Stomach (tissue), 9 donors: ENCODE measurements around the gene SRI. TPM values are rescaled to one million over a fixed set of nuclear protein-coding genes. Genes with fewer than 3 reads are reported as not detected.

ENCODE experiments used
- DNase-seq, 2 donors: peaks; one replicate each; pipeline versions ENCODE4 v3.0.0 to v3.0.0-alpha.2; 2013 to 2019
- H3K27ac ChIP-seq, 5 donors: fragments of 200-600 bp in 4 of 5; sonication (generic) in 4 of 5; one replicate each; pipeline ENCODE4 v1.5.1; 2013 to 2019; ENCODE audit warnings: mild to moderate bottlenecking in 1 of 5, moderate library complexity in 1 of 5
- H3K27me3 ChIP-seq, 3 donors: fragments of 200-600 bp; sonication (generic); one replicate each; pipeline ENCODE4 v1.5.1; 2017 to 2019; ENCODE audit warnings: mixed run types in 1 of 3
- H3K36me3 ChIP-seq, 4 donors: fragments of 200-600 bp; sonication (generic); 1 replicate in 3 of 4; 2 replicates in 1 of 4; pipeline ENCODE4 v1.5.1; 2016 to 2019
- H3K4me1 ChIP-seq, 4 donors: fragments of 200-600 bp; sonication (generic); one replicate each; pipeline ENCODE4 v1.5.1; 2016 to 2019
- H3K4me3 ChIP-seq, 4 donors: fragments of 200-600 bp; sonication (generic) in 3 of 4; one replicate each; pipeline ENCODE4 v1.5.1; 2016 to 2019; ENCODE audit warnings: mild to moderate bottlenecking in 1 of 4
- H3K9me3 ChIP-seq, 4 donors: fragments of 200-600 bp; sonication (generic); one replicate each; pipeline ENCODE4 v1.5.1; 2016 to 2019
- EP300 ChIP-seq: sonication (generic); formaldehyde crosslinking; IDR thresholded peaks from one replicate; pipeline ENCODE4 v1.6.1; 2017; ENCODE audit warnings: antibody characterized with exemption
- POLR2A ChIP-seq, 4 donors: fragments of 450-650 bp; IDR thresholded peaks; one replicate each; pipeline ENCODE4 v1.6.1; 2016; ENCODE audit warnings: antibody characterized with exemption in 4 of 4, control low read depth in 2 of 4, mild to moderate bottlenecking in 1 of 4, moderate library complexity in 1 of 4
- POLR2AphosphoS5 ChIP-seq, 3 donors: sonication (generic); formaldehyde crosslinking; IDR thresholded peaks; one replicate each; pipeline ENCODE4 v1.6.1; 2016; ENCODE audit warnings: antibody characterized with exemption in 3 of 3
- WGBS, 5 donors: extraction: QIAGEN DNeasy Blood & Tissue Kit in 3 of 5; methylation state at CpG; one replicate each; pipeline versions ENCODE4 v1.1.5 to v1.1.7; 2013 to 2018; 5-methylcytosine and 5-hydroxymethylcytosine counted together
- intact Hi-C: fragments of 100-400 bp; cut with DNase I; formaldehyde crosslinking; loops from one replicate; pipeline ENCODE4 v1.15.1; 2023; ENCODE audit warnings: low total_unique reads
- polyA plus RNA-seq, 3 donors: library from polyadenylated mRNA; stranded (reverse); fragments of 200-250 nt; gene quantifications; one replicate each; pipeline ENCODE4 v1.2.3, GENCODE V29; 2013
- total RNA-seq, 5 donors: library from RNA; depleted of rRNA; stranded (reverse); fragments of >200 nt; gene quantifications; one replicate each; pipeline versions ENCODE4 v1.1.0 to v1.2.3, GENCODE V29; 2014 to 2016
- TF ChIP-seq, protein P1 (sequence below), 7 experiments: fragments of 450-650 bp in 4 of 7; fragments of 200-600 bp in 3 of 7; sonication (generic) in 3 of 7; IDR thresholded peaks; one replicate each; pipeline ENCODE4 v1.5.1; 2016 to 2019; ENCODE audit warnings: antibody characterized with exemption in 7 of 7, control low read depth in 2 of 7, mild to moderate bottlenecking in 1 of 7
- donor health status: healthy with polysubstance abuse.
- donor health status: Bipolar disorder and iron deficiency.
- donor health status: healthy.

The SRI gene
- total and polyA plus RNA-seq, 8 donors, result 23.3 to 107 (median 85.0) TPM

DNA sequence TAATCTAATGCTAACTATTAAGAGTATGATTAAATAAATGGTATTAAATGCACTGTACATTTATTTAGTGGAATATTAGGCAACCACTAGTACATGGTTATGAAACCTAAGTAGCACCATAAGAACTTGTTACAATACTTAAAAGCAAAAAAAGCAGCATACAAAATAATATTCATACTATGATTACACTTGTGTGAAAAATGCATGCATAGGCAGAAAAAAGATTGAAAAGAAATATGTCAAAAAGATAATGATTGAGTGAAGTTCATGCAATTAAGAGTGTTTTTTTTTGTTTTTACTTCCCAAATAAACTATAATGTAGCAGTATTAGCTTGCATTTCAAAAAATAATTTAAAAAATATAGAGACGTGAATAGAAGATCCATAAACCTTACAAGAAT is 20.0 kb upstream of the SRI start:
- 87 to 94% (median 91%) methylated on average over 1 of the region's 1 CpG for WGBS, 5 donors
- no peaks in the 10 kb centered on the region for H3K9me3 ChIP-seq
- H3K4me1 ChIP-seq, result peaks cover 0 to 5% (median 0%) of the 10 kb centered on the region in 4 donors
- H3K36me3 ChIP-seq, result no peaks in the 10 kb centered on the region
- H3K27ac ChIP-seq, result no peak overlapping the region
- no peaks in the 10 kb centered on the region for H3K27me3 ChIP-seq
- TF ChIP-seq POLR2AphosphoS5 (IDR thresholded peaks at IDR 0.05) (no peak), EP300 (no peak), POLR2A (IDR thresholded peaks at IDR 0.05) (no peak)
- TF ChIP-seq, protein P1, sequence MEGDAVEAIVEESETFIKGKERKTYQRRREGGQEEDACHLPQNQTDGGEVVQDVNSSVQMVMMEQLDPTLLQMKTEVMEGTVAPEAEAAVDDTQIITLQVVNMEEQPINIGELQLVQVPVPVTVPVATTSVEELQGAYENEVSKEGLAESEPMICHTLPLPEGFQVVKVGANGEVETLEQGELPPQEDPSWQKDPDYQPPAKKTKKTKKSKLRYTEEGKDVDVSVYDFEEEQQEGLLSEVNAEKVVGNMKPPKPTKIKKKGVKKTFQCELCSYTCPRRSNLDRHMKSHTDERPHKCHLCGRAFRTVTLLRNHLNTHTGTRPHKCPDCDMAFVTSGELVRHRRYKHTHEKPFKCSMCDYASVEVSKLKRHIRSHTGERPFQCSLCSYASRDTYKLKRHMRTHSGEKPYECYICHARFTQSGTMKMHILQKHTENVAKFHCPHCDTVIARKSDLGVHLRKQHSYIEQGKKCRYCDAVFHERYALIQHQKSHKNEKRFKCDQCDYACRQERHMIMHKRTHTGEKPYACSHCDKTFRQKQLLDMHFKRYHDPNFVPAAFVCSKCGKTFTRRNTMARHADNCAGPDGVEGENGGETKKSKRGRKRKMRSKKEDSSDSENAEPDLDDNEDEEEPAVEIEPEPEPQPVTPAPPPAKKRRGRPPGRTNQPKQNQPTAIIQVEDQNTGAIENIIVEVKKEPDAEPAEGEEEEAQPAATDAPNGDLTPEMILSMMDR (IDR thresholded peaks at IDR 0.05), result no peak
- H3K4me3 ChIP-seq, result no peak overlapping the region
- DNase-seq, result no peak
- intact Hi-C loops, result no loop called here

DNA sequence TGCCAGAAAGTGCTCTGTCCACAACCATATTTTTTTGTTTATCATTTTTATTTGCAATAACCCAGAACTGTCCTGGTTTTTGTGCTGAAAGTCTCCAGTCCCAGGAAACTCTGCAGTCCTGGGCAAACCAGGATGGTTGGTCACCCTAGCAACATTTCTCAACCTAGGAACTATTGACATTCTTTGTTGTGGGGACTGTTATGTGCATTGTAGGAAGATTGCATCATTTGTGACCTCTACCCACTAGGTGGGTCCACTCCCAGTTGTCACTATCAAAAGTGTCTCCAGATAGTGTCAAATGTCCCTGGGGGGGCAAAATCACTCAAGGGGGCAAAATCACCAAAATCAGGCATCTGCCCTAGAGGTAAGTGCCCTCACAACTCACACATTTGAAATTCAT is 14.0 kb upstream of the SRI start:
- Histone ChIP-seq H3K36me3 (no peaks in the 10 kb centered on the region), H3K9me3 (no peaks in the 10 kb centered on the region), H3K4me3 (no peak overlapping the region), H3K4me1 (no peaks in the 10 kb centered on the region), H3K27ac (no peak overlapping the region), H3K27me3 (no peaks in the 10 kb centered on the region)
- DNase-seq, result peak in 1 of 2 donors; percentile 21
- intact Hi-C loops, result no loop called here
- TF ChIP-seq, protein P1 (IDR thresholded peaks at IDR 0.05), result no peak
- TF ChIP-seq EP300, result no peak
- no peak for TF ChIP-seq POLR2A (IDR thresholded peaks at IDR 0.05)
- no peak for TF ChIP-seq POLR2AphosphoS5 (IDR thresholded peaks at IDR 0.05)

DNA sequence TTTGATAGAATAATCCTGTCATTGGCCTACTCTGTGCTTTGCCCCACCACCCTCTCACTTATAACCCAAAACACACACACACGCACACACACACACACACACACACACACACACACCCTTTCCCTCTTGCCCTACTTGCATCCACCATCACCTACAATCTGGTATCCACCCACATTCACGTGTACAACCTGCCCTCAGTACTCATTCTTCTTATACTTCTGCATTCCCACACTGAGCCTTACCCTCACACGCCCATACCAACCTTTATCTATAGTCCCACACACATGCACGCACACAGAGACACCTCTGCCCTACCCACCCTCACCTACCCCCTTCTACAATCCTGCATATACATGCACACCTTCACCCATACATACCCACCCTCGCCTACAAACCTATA is 10.8 kb upstream of the SRI start:
- Histone ChIP-seq H3K27ac (no peak overlapping the region), H3K27me3 (no peaks in the 10 kb centered on the region), H3K4me1 (peaks cover 0 to 11% (median 7%) of the 10 kb centered on the region in 4 donors), H3K9me3 (no peaks in the 10 kb centered on the region), H3K4me3 (no peak overlapping the region), H3K36me3 (no peaks in the 10 kb centered on the region)
- DNase-seq, result no peak
- intact Hi-C loops, result no loop called here
- 70 to 79% (median 75%) methylated on average over 5 of the region's 5 CpGs for WGBS, 5 donors
- TF ChIP-seq, protein P1 (IDR thresholded peaks at IDR 0.05), result no peak
- TF ChIP-seq POLR2AphosphoS5 (IDR thresholded peaks at IDR 0.05) (no peak), POLR2A (IDR thresholded peaks at IDR 0.05) (no peak)

DNA sequence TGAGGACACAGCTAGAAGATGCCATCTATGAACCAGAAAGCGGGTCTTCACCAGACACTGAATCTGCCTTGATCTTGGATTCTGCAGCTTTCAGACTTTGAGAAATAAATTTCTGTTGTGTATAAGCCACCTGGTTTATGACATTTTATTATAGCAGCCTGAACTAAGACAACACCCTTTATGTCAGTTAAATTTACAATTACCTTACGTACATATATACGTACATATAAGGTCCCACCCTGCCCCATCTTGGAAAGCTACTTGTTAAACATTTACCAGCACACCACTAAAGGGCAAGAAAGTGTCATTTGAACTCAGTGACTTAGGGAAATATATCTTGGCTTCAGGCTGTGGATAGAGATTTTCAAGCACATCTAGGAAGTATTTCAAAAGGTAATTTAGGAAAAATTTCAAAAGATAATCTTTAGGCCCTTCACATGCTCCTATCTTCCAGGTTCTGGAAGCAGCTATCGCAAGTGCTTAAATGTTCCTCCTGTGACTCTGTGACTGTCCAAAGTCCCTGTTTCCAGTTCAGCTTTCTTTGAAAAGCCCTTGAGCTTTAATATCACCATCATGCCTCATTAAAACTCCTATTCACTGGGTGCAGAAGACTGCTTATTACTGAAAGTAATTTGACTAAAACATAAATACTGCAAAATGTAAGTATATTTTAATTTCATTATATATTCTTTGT is 9.6 kb upstream of the SRI start:
- no peak overlapping the region for H3K27ac ChIP-seq
- intact Hi-C loops, result no loop called here
- peak in 1 of 2 donors; percentile 28 for DNase-seq
- H3K9me3 ChIP-seq, result no peaks in the 10 kb centered on the region
- TF ChIP-seq POLR2A (IDR thresholded peaks at IDR 0.05), result no peak
- TF ChIP-seq EP300, result no peak
- TF ChIP-seq POLR2AphosphoS5 (IDR thresholded peaks at IDR 0.05), result no peak
- TF ChIP-seq, protein P1 (IDR thresholded peaks at IDR 0.05), result no peak
- no peaks in the 10 kb centered on the region for H3K27me3 ChIP-seq
- peaks cover 0 to 23% (median 8%) of the 10 kb centered on the region in 4 donors for H3K4me1 ChIP-seq
- H3K36me3 ChIP-seq, result no peaks in the 10 kb centered on the region
- 79 to 94% (median 84%) methylated on average over 4 of the region's 4 CpGs for WGBS, 5 donors
- no peak overlapping the region for H3K4me3 ChIP-seq
